ENCODE data around the gene EID3. TPM values are rescaled to one million over a fixed set of nuclear protein-coding genes. Genes with fewer than 3 reads are reported as not detected.
"Not testable (repeated sequence)": the region's sequence is repeated elsewhere in the genome, so short reads cannot be mapped to it uniquely, and the experiment has no call there.

Gene EID3
- polyA plus RNA-seq, 4 donors, result 3.3 to 4.6 (median 4.1) TPM

DNA sequence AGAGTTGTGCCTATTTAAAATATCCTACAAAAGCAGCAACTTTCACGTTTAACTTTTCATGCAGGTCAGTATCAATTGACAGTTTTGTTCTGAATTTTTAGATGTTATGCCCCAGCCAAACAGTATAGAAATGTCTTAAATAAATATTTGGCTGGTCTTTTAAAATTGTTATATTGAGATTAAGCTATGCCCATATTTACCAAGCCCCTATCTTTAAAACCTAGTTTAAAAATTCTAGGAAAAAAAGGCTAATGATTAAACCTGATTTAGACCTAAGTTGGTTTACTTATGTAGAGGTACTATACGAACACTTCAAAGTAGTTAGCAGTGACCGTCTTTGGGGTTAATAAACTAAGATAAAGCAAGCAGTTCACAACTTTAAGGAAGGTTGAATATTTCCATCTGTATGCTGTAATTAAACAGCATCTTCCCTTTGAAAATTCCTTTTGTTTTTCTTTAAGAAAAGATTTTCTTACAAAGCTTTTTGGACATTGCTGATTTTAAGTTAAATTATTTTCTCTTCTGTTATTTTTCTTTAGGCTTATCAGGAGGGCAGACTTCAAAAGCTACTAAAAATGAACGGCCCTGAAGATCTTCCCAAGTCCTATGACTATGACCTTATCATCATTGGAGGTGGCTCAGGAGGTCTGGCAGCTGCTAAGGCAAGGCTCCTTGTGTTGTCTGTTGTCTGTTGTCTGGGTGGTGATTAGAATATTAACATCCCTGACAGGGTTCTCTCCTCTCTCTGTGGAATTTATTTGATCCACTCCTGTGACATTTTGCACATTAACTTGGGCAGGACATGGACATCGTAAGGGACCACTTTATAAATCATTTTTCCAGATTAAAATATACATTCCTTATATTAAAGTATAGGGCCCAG lies 7.5 kb downstream of the EID3 start:
- no peak for DNase-seq (ENCODE audit: low read depth in 4 of 4, low spot score in 3 of 4)

DNA sequence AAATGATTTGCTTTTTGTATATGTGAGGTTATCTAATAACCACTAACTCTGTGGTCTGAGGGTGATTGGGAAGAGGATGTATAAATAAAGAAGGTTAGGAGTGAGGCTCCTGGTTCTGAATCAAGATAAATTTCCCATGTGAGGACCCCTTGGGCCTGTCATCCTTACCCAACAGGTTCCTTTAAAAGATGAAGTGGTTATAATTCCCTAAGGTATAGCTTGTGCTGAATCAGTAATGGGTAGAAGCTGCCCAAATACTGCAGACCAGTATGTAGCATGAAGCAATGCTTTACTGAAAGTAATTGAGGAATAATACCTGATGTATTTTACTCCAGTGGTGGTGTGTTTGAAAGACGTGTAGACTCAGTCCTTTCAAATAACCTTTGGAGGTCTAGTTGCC lies 8.7 kb downstream of the EID3 start:
- DNase-seq (ENCODE audit: low read depth in 4 of 4, low spot score in 3 of 4), result no peak

DNA sequence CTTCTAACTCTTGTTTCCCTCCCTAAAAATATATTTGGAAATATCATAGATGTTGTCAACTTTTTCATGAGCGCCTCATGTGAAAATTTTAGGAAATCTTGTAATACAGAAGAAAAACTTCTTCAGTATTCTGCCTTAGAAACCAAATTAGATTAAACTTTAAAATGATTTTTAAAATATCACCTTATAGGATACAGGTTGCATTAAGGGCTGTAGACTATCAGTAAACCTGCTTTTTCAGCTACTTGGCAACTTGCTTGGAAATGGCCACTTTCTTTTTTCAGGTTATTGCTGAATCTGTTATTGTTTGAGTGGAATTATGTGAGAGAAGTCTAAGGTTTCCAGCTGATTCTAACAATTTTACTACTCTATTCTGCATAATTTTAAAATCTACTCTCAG lies 9.1 kb downstream of the EID3 start:
- DNase-seq (ENCODE audit: low read depth in 4 of 4, low spot score in 3 of 4), result no peak

DNA sequence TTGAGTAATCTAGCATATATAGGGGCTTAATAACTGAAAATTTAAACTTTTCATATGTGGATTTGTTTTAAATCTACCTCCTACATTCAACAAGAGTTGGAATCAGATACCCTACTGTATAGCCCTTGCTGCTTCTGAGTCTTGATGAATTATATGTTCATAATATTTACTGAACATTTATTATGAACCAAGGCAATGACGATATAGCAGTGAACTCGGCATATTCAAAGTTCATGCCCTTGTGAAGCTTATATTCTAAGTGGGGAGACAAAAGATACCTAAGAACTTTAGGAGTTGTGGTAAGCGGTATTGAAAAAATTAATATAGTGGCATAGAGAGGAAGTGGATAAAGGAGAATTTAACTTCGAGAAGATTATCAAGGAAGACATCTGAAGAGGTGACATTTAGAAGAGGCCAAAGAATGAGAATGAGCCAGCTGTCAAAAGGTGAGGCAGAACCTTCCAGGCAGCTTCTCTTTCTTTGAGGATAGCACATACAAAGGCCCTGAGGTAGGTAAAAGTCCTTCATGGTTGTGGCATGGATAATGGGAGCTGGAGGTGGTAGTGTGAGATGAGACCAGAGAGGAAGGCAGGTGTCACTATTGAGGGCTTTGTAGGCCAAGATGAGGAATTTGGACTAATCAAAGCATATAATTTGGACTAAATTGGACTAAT lies 10.2 kb downstream of the EID3 start:
- no peak for DNase-seq (ENCODE audit: low read depth in 4 of 4, low spot score in 3 of 4)

DNA sequence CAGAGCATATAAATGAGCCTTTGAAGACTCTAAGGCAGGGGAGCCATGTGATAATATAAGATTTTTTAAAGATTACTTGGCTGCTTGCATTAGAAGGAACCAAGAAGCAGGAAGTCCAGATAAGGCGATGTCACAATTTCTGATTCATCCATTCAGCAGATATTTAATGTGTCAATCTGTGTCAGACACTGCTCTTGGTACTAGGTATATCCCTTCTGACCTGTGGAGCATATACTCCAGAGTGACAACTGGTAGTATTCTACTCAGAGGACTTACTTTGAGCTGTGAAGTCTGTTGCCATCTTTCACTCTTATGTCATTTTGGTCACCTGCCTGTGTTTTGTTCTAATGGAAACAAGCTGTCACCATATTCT lies 10.7 kb downstream of the EID3 start:
- no peak for DNase-seq (ENCODE audit: low read depth in 4 of 4, low spot score in 3 of 4)

DNA sequence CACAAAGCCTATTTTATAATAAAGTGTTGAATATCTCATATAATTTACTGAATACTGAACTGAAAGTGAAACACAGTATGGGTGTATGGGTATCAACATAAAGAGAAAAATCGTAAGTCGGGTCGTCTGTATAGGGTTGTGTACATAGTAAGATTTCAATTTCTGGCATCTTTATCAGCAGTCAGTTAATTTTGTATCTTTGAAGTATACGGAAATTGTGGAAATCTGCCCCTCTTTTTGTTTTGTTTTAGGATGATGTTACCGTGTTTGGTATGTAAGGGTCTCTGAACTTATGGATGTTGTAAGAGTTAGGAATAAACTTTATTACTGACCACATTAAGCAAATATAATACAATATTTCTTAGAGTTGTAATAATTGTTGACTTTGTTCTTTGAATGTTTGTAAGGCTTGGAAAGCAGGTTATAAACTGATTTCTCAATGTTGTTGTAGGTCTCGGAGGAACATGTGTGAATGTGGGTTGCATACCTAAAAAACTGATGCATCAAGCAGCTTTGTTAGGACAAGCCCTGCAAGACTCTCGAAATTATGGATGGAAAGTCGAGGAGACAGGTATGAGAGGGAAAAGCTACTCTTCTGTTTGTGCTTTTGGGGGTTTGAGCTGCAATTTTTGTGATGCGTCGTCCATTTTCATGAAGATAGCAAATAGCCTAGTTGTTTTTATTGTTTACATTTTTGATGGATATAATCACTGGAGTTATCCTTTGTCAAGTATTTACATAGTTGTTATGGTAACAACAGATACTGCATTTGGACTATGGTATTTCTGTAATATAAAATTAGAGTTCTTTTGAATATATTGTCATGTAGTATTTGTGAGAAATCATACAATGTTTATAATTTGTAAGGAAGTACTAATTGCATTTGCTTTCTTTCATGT lies 12.0 kb downstream of the EID3 start:
- no peak for DNase-seq (ENCODE audit: low read depth in 4 of 4, low spot score in 3 of 4)

DNA sequence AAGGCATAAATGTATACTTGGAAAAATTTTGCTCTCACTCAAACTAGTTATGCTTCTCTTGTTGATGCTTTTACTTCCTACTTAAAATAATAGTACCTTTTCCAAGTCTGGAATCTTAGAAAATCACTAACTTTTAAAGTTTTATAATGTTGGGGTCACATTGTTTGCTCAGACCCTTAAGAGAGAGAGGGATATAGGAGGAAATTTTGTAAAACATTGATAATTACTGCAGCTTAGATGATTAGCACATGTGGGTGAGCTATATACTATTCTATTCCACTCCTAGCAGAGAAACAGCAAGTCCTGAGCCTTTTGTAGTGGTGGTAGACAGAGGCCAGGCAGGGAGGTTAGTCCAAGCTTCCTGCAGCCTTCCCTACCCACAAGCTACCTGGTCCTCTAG lies 13.4 kb downstream of the EID3 start:
- no peak for DNase-seq (ENCODE audit: low read depth in 4 of 4, low spot score in 3 of 4)

DNA sequence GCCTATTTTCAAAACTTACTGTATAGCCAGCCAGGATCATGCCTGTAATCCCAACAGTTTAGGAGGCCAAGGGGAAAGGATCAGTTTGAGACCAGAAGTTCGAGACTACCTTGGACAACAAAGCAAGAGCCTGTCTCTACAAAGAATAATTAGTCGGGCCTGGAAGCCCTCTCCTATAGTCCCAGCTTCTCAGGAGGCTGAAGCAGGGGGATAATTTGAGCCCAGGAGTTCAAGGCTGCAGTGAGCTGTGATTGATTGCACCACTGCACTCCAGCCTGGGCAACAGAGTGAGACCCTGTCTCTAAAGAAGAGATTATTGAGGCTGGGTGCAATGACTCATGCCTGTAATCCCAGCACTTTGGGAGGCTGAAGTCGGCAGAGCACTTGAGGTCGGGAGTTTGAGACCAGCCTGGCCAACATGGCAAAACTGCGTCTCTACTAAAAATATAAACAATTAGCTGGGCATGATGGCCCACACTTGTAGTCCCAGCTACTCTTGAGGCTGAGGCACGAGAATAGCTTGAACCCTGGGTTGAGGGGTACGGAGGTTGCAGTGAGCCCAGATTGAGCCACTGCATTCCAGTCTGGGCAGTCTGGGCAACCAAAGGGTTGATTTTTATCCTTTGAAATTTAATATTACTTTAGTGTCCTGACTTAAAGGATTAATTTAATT lies 14.1 kb downstream of the EID3 start:
- DNase-seq (ENCODE audit: low read depth in 4 of 4, low spot score in 3 of 4), result no peak

DNA sequence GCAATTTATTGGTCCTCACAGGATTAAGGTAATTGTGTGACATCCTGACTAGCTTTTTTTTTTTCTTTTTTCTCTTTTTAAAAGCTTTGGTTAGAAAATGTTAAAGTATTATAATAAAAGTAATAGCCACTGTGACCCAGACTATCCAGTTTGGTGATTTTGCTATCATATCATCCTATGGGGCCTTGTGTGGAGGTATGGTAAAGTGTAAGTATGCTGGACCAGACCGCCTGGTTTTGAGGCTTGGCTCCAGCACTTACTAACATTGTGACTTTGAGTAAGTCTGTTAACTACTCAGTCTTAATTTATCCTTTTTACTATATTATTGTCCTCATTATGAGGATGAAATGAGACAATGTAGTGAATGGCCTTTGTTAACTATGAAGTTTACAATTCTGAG lies 15.5 kb downstream of the EID3 start:
- DNase-seq (ENCODE audit: low read depth in 4 of 4, low spot score in 3 of 4), result no peak

DNA sequence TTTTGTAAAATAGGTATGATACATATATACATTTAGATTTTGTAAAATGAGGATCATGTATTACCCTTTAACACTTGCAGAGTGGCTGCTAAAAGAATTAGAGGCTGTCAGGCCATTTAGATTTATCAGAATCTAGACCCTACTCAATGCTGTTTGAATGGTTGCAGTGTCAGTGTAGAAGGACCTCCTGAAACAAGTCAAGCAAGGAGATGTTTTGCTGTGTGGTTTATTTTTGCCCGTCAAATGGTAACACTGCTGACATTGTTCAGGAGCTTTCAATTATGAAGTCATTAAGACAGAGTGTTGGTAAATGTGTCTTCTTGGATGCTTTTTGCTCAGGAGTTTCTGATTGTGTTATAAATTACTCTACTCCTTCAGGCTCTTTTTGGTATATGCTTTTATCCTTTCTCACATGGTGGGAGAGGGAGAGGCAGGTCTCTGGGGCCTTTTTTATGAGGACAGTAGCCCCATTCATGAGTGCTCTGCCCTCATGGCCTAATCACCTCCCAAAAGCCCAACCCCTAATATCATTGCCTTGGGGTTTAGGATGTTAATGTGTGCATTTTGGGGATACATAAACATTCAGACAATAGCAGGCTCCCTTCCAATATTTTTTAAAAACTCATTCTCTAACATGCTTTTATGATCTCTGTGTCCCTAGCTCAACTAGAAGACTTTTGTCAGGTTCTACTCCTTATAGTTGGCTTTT lies 16.5 kb downstream of the EID3 start:
- DNase-seq (ENCODE audit: low read depth in 4 of 4, low spot score in 3 of 4), result no peak

DNA sequence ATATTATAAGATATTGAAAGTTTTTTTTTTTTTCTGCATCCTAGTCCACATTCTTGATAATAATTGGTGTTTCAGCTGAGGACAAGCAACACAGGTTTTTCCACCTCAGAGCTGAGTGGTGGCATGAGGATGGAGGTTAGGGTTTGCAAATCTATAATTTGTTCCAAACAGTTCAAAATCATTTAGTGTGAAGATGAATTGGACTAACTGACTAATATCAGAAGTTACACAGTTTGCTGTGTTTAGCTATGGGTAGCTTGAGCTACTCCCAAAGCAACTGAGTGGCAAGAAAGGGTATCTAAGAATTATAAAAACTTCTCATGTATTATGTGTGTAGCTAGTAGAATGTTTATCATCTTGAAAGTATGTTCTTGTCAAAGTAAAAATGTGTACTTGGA lies 17.1 kb downstream of the EID3 start:
- DNase-seq (ENCODE audit: low read depth in 4 of 4, low spot score in 3 of 4), result no peak

DNA sequence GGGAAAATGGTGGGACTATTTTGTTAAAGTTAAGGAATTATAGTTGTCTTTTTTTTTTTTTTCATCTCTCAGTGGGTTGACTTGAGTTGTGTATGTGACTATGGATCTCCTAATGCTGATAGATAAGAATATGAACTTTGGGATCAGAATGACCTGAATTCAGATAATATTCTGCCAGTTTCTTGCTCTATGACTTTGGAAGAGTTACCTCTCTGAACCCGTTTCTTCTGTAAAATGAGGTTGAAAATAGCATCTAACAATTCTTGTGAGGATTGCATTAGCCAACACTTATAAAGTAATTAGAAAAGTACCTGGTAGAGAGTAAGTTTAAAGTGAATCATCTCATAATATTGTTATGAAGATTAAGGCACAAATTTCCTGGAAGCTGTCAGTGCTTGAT lies 18.4 kb downstream of the EID3 start:
- DNase-seq (ENCODE audit: low read depth in 4 of 4, low spot score in 3 of 4), result no peak

DNA sequence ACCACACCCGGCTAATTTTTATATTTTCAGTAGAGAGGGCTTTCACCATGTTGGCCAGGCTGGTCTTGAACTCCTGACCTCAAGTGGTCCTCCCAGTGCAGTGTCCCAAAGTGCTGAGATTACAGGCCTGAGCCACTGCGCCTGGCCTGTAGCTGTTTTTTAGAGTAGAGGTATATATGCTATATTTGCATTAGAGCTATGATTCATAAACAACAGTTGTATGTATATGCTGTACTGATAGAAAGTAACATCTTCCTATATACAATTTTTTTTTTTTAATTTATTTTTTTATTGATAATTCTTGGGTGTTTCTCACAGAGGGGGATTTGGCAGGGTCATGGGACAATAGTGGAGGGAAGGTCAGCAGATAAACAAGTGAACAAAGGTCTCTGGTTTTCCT lies 19.0 kb downstream of the EID3 start:
- DNase-seq (ENCODE audit: low read depth in 4 of 4, low spot score in 3 of 4), result not testable (repeated sequence)

DNA sequence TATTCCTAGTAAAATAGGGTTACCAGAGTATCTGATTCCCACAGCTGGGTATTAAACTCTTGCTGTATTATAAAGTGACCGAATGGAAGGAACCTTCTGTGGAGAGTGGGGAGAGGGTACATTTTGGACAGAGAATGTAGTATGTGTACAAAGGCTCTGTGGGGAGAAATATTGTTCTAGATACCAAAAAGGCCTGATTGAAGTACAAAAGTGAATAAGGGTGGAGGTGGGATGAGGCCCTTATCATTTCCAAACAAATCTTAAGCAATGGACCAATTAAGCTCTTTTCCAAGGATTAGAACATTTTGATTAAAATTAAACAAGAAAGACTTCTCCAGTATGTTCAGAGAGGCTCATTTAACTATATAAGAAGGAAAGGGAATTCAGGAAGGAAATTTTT lies 20.4 kb downstream of the EID3 start:
- DNase-seq (ENCODE audit: low read depth in 4 of 4, low spot score in 3 of 4), result no peak

DNA sequence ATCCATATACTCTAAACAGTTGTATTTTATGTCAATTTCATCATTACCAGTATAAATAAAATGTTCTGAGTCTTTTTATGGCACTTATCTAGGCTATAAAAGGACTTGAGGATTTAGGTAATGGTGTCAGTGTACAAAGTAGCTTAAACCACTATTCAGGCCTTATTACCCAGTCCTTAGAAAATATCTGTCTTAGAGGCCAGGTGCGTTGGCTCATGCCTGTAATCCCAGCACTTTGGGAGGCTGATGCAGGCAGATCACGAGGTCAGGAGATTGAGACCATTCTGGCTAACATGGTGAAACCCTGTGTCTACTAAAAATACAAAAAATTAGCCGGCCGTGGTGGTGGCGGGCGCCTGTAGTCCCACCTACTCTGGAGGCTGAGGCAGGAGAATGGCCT lies 24.7 kb downstream of the EID3 start:
- DNase-seq (ENCODE audit: low read depth in 4 of 4, low spot score in 3 of 4), result not testable (repeated sequence)

DNA sequence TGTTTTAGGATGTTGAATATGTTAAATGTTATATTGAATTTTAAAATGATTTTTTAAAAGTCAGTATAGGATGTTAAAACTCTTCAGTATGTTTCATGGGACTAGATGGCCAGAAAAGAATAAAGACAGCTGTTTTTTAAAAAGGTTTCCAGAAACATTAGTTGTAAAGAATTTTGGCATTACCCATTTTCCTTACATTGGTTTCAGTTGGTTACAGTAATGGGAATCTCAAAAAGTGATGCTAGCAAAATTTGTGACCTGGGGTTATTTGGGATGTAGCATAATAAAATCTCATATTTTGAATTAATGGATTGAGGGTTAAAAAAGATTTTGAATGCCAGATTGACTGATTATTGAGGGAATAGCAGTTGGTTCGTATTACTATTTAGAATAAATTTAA lies 25.3 kb downstream of the EID3 start:
- DNase-seq (ENCODE audit: low read depth in 4 of 4, low spot score in 3 of 4), result no peak

DNA sequence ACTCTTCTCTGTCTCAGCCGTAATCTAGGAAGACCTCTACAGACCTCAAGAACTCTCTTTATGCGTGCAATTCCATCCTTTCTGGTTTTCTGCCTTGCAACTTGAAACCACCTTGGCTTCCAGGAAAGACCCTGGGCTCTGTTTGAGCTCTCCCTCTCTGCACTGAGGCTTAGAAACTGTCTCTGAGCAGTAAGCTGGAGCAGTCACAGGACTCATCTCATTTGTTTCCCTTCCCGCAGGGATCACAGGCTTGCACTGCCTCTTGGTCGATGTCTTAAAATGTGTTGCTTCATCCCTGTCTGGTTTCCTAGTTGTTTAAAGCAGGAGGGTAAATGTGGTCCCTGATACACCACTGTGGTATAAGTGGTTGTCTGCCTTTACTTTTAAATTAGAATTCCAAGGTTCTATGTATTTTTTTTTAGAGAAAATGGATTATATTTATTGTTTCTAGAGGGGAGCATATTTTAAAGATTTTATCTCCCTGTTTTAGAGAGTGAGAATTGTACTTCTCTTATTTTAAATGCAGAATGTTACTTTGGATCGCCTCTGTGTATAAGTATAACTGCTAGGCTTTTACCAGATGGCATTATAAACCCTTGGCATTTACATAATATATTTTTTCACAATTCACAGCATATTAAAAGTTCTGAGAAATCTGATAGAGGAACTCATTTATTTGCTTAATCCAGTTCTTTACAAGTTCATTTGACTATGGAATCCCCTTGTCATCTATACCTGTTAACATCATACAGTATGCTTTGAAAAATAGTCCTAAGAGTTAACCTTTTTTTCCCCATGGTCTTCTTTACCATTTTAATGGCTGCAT lies 26.4 kb downstream of the EID3 start:
- DNase-seq (ENCODE audit: low read depth in 4 of 4, low spot score in 3 of 4), result no peak

DNA sequence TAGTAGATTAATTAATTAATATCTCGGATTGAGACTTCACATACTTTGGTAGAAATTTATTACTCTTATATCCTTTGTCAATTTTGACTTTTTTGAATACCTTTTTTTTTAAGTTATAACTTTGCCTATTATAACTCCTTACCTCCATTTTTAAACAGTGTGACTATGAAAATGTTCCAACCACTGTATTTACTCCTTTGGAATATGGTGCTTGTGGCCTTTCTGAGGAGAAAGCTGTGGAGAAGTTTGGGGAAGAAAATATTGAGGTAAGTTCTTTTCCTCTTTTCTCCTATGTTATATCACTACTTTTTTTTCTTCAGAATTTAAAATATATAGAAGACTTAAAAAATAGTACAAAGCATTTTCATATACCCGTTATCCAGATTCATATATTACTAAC lies 27.8 kb downstream of the EID3 start:
- no peak for DNase-seq (ENCODE audit: low read depth in 4 of 4, low spot score in 3 of 4)

DNA sequence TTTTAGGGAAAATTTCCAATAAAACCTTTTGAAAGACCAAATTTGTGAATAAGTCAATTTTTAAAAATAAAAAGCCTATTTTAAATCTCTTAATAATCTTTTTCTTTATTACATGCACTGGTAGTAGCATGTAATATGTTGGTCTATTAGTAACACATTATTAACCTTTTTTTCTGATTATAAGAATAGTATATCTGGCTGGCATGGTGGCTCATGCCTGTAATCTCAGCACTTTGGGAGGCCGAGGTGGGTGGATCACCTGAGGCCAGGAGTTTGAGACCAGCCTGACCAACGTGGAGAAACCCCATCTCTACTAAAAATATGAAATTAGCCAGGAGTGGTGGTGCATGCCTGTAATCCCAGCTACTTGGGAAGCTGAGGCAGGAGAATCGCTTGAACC lies 28.7 kb downstream of the EID3 start:
- not testable (repeated sequence) for DNase-seq (ENCODE audit: low read depth in 4 of 4, low spot score in 3 of 4)

All from left renal pelvis (tissue), 4 donors.